GM12878 (cell line): ENCODE data around the gene CREB5. TPM values are rescaled to one million over a fixed set of nuclear protein-coding genes. Genes with fewer than 3 reads are reported as not detected.

Source experiments
- ATAC-seq: fragments of 200-7000 bp; cut with Tn5 transposase; 3 replicates; pipeline ENCODE4 v1.9.1; 2020; ENCODE audit warnings: mild to moderate bottlenecking, moderate library complexity
- BruUV-seq: library from RNA; stranded (reverse); fragments of 400-500 nt; replicated peaks from 2 replicates; lab custom pipeline; 2021; lab: Mats Ljungman, UMichigan
- CTCF ChIA-PET: fragments of 300-600 bp; sonication (Branson Sonifier 250); formaldehyde crosslinking; extraction: SDS; loops from one replicate; lab custom pipeline; 2021; ENCODE audit warnings: inconsistent platforms; lab: Yijun Ruan, JAX
- POLR2A ChIA-PET: fragments of 350-600 bp; formaldehyde crosslinking; extraction: SDS; loops from one replicate; lab custom pipeline; 2021; ENCODE audit warnings: inconsistent platforms; lab: Charles Lee
- RAD21 ChIA-PET: fragments of 300-600 bp; sonication (Branson Sonifier 250); formaldehyde crosslinking; loops from one replicate; lab custom pipeline; 2023; ENCODE audit warnings: antibody characterized with exemption; ENCODE audit not compliant: unreplicated experiment; lab: Charles Lee
- SMC1A ChIA-PET: fragments of 300-600 bp; sonication (Branson Sonifier 250); formaldehyde crosslinking; loops from one replicate; lab custom pipeline; 2023; ENCODE audit not compliant: unreplicated experiment, uncharacterized antibody; lab: Charles Lee
- DNase-seq: peaks from one replicate; pipeline ENCODE4 v3.0.0-alpha.2; 2011; ENCODE audit warnings: low read depth, low spot score
- FAIRE-seq: peaks from 3 replicates; lab custom pipeline; 2011; peaks lifted over from hg19 to GRCh38; lab: Jason Lieb, UNC
- H2AFZ ChIP-seq: 2 replicates; pipeline ENCODE4 v1.6.0; 2011; ENCODE audit warnings: low read depth, low read length, control low read depth; ENCODE audit not compliant: control insufficient read depth
- H3K27ac ChIP-seq: 2 replicates; pipeline ENCODE4 v1.5.1; 2011; ENCODE audit warnings: control low read depth; ENCODE audit not compliant: control insufficient read depth, insufficient read depth
- H3K27me3 ChIP-seq, 2 experiments: replicated peaks in 1 of 2; 2 replicates each; pipeline versions ENCODE4 v1.6.0 to v1.6.1; 2011; ENCODE audit warnings: low read length in 1 of 2; ENCODE audit not compliant: control insufficient read depth in 2 of 2, insufficient read depth in 2 of 2
- H3K36me3 ChIP-seq, 2 experiments: 2 replicates each; pipeline ENCODE4 v1.5.1; 2011; ENCODE audit warnings: low read length in 1 of 2; ENCODE audit not compliant: control insufficient read depth in 2 of 2, insufficient read depth in 2 of 2
- H3K4me1 ChIP-seq: 2 replicates; pipeline ENCODE4 v1.6.1; 2011; ENCODE audit warnings: mild to moderate bottlenecking, low read length, moderate library complexity, mixed read lengths; ENCODE audit not compliant: control insufficient read depth, insufficient read depth
- H3K4me2 ChIP-seq: 2 replicates; pipeline ENCODE4 v1.6.0; 2011; ENCODE audit warnings: control low read depth; ENCODE audit not compliant: control insufficient read depth, insufficient read depth
- H3K4me3 ChIP-seq: fragments of 200-600 bp; sonication (generic); 2 replicates; pipeline ENCODE4 v1.5.1; 2016
- H3K79me2 ChIP-seq: 2 replicates; pipeline ENCODE4 v1.6.0; 2011; ENCODE audit warnings: low read length; ENCODE audit not compliant: control insufficient read depth, insufficient read depth
- H3K9ac ChIP-seq: 2 replicates; pipeline ENCODE4 v1.8.0; 2011; ENCODE audit warnings: low read length, control low read depth, mixed read lengths; ENCODE audit not compliant: control insufficient read depth, insufficient read depth
- H3K9me3 ChIP-seq: replicated peaks from 3 replicates; pipeline ENCODE4 v1.5.1; 2011; ENCODE audit warnings: mild to moderate bottlenecking, low read length; ENCODE audit not compliant: control insufficient read depth, insufficient read depth
- H4K20me1 ChIP-seq: 2 replicates; pipeline ENCODE4 v1.6.0; 2011; ENCODE audit not compliant: control insufficient read depth, insufficient read depth
- BMI1 ChIP-seq: fragments of 450-650 bp; IDR thresholded peaks from 2 replicates; pipeline ENCODE4 v1.6.1; 2016; ENCODE audit warnings: mild to moderate bottlenecking, moderate library complexity, borderline replicate concordance
- MTA3 ChIP-seq: IDR thresholded peaks from 2 replicates; pipeline ENCODE4 v1.6.1; 2012; ENCODE audit warnings: low read length, inconsistent platforms, borderline replicate concordance
- RUNX3 ChIP-seq: IDR thresholded peaks from 2 replicates; pipeline ENCODE4 v1.6.1; 2012; ENCODE audit warnings: low read length, inconsistent platforms
- ZZZ3 ChIP-seq: IDR thresholded peaks from 2 replicates; pipeline ENCODE4 v1.6.1; 2011; ENCODE audit warnings: low read depth; ENCODE audit not compliant: control insufficient read depth, insufficient read length
- WGBS: methylation state at CpG from one replicate; pipeline ENCODE4 v1.1.6; 2016; ENCODE audit warnings: low lambda C conversion rate; ENCODE audit not compliant: insufficient replicate concordance, insufficient coverage; ENCODE audit errors: missing lambda C conversion rate; 5-methylcytosine and 5-hydroxymethylcytosine counted together
- in situ Hi-C: fragments of 300-500 bp; cut with MboI; formaldehyde crosslinking; loops from 9 replicates; pipeline ENCODE4 v1.14.3; 2018; ENCODE audit warnings: mixed read lengths
- intact Hi-C: fragments of 100-400 bp; cut with micrococcal nuclease; formaldehyde crosslinking; loops from one replicate; pipeline ENCODE4 v1.14.2; 2022; ENCODE audit not compliant: unreplicated experiment
- polyA plus RNA-seq, 11 experiments: library from polyadenylated mRNA; depleted of rRNA in 4 of 11; unstranded in 6 of 11; stranded (reverse) in 5 of 11; fragments of >200 nt; fragmentation: Nextera tagmentation in 4 of 11; fragmentation: Illumina TruSeq in 1 of 11; extraction: Ambion mirVana in 4 of 11; extraction: Trizol in 1 of 11; gene quantifications; 1 replicate in 1 of 11; 2 replicates in 10 of 11; pipeline versions ENCODE4 v1.2.1 to v1.2.3, GENCODE V29; 2011 to 2016; ENCODE audit warnings: inconsistent platforms in 2 of 11, missing spikeins in 2 of 11, low read depth in 1 of 11
- total RNA-seq, 4 experiments: library from RNA; depleted of rRNA in 3 of 4; stranded (reverse); fragments of >200 nt in 3 of 4; fragmentation: Illumina TruSeq in 1 of 4; extraction: Trizol in 1 of 4; gene quantifications; 2 replicates each; pipeline versions ENCODE4 v1.2.1 to v1.2.3, GENCODE V29; 2013 to 2021
- TF ChIP-seq, protein P1 (sequence below): fragments of 450-650 bp; formaldehyde crosslinking; IDR thresholded peaks from 2 replicates; pipeline ENCODE4 v1.4.0; 2022; ENCODE audit warnings: mild to moderate bottlenecking, moderate library complexity
- TF ChIP-seq, protein P2 (sequence below): fragments of 450-650 bp; IDR thresholded peaks from 2 replicates; pipeline ENCODE4 v1.6.1; 2018; ENCODE audit warnings: mild to moderate bottlenecking, low read depth, moderate library complexity; ENCODE audit not compliant: partially characterized antibody

Gene CREB5
- total and polyA plus RNA-seq, 10 of the 15 experiments (the other 5 are each of a cell fraction or from before 2014, with no cell fraction given): 12.9 to 74.1 (median 53.0) TPM

DNA sequence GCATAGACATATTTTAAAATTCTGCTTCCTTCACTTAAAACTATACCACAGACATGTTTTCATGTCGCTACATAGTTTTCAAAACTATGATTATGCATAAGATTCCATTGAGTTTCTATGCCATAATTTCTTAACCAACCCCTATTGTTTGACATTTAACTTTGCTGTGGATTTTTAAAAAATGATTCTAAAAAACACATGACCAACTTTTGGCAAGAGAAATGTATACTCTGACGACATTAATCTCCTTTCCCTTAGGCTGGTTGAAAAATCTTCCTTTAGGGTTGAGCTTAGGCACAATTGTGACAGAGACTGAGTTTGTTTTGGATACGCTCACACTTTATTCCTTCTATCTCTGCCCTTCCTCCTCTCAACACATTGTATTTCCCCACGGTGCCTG is 14.9 kb downstream of the CREB5 start (continued):
- TF ChIP-seq, protein P1, sequence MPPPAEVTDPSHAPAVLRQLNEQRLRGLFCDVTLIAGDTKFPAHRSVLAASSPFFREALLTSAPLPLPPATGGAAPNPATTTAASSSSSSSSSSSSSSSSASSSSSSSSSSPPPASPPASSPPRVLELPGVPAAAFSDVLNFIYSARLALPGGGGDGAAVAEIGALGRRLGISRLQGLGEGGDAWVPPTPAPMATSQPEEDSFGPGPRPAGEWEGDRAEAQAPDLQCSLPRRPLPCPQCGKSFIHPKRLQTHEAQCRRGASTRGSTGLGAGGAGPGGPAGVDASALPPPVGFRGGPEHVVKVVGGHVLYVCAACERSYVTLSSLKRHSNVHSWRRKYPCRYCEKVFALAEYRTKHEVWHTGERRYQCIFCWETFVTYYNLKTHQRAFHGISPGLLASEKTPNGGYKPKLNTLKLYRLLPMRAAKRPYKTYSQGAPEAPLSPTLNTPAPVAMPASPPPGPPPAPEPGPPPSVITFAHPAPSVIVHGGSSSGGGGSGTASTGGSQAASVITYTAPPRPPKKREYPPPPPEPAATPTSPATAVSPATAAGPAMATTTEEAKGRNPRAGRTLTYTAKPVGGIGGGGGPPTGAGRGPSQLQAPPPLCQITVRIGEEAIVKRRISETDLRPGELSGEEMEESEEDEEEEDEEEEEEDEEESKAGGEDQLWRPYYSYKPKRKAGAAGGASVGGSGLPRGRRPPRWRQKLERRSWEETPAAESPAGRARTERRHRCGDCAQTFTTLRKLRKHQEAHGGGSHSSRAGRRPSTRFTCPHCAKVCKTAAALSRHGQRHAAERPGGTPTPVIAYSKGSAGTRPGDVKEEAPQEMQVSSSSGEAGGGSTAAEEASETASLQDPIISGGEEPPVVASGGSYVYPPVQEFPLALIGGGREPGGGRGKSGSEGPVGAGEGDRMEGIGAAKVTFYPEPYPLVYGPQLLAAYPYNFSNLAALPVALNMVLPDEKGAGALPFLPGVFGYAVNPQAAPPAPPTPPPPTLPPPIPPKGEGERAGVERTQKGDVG (CRISPR knock-in tag): no peak
- TF ChIP-seq, protein P2, sequence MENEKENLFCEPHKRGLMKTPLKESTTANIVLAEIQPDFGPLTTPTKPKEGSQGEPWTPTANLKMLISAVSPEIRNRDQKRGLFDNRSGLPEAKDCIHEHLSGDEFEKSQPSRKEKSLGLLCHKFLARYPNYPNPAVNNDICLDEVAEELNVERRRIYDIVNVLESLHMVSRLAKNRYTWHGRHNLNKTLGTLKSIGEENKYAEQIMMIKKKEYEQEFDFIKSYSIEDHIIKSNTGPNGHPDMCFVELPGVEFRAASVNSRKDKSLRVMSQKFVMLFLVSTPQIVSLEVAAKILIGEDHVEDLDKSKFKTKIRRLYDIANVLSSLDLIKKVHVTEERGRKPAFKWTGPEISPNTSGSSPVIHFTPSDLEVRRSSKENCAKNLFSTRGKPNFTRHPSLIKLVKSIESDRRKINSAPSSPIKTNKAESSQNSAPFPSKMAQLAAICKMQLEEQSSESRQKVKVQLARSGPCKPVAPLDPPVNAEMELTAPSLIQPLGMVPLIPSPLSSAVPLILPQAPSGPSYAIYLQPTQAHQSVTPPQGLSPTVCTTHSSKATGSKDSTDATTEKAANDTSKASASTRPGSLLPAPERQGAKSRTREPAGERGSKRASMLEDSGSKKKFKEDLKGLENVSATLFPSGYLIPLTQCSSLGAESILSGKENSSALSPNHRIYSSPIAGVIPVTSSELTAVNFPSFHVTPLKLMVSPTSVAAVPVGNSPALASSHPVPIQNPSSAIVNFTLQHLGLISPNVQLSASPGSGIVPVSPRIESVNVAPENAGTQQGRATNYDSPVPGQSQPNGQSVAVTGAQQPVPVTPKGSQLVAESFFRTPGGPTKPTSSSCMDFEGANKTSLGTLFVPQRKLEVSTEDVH: no peak
- TF ChIP-seq BMI1: no peak

DNA sequence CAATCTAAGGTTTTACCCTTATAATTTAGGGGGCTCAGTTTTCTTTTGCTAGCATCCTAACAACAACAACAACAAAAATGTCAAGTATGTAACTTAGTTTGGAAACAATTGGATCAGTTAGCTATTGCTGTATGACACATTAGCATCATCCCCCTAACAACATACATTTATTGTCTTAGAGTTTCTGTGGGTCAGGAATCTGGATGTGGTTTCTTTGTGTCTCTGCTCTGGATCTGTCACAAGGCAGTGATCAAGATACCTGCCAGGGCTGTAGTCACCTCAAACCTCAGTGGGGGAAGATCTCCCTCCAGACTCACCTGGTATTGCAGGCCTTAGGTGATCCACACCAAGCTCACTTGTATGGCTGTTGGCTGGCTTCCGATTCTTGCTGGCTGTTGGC is 18.3 kb downstream of the CREB5 start:
- no peak for DNase-seq
- intact Hi-C loops (no loop called here), in situ Hi-C loops (no loop called here)
- TF ChIP-seq RUNX3 (peak; percentile 22; the same call in 1 of the 2 replicates), ZZZ3 (no peak), MTA3 (no peak)
- Histone ChIP-seq H3K9ac (no peak overlapping the region), H3K4me3 (no peak overlapping the region), H3K27ac (no peak overlapping the region), H3K9me3 (no peaks in the 10 kb centered on the region), H3K36me3 (no peaks in the 10 kb centered on the region), H2AFZ (no peak overlapping the region), H4K20me1 (no peaks in the 10 kb centered on the region), H3K4me2 (no peak overlapping the region), H3K79me2 (no peaks in the 10 kb centered on the region), H3K27me3 (no peaks in the 10 kb centered on the region), H3K4me1 (no peaks in the 10 kb centered on the region)
- ChIA-PET RAD21 (interaction anchor here (1.3 kb wide), 2 partner anchors 11 to 47 kb away, joined by 3 to 4 read pairs; no protein-coding TSS in a partner anchor), CTCF (interaction anchor here (1.2 to 1.4 kb wide), 2 partner anchors 11 to 19 kb away, joined by 3 read pairs; partner anchors contain the start of gene CREB5), POLR2A (interaction anchor here (1.1 kb wide), 1 partner anchor 10 kb away, joined by 4 read pairs; no protein-coding TSS in a partner anchor), SMC1A (interaction anchor here (0.9 to 1.4 kb wide), 4 partner anchors 10 to 19 kb away, joined by 3 to 5 read pairs (median 3); partner anchors contain the start of gene CREB5)
- no peak for ATAC-seq
- no peak for FAIRE-seq
- BruUV-seq: no TSS peak
- WGBS: 40% methylated on average over 1 of the region's 1 CpG
